Right kidney (tissue), 1 donor: Measurements from ENCODE around the gene XYLT2.
"Not testable (repeated sequence)": the region's sequence is repeated elsewhere in the genome, so short reads cannot be mapped to it uniquely, and the experiment has no call there.

ENCODE experiments used
- DNase-seq: peaks from one replicate; pipeline ENCODE4 v3.0.0-alpha.2; 2016

XYLT2 gene

DNA sequence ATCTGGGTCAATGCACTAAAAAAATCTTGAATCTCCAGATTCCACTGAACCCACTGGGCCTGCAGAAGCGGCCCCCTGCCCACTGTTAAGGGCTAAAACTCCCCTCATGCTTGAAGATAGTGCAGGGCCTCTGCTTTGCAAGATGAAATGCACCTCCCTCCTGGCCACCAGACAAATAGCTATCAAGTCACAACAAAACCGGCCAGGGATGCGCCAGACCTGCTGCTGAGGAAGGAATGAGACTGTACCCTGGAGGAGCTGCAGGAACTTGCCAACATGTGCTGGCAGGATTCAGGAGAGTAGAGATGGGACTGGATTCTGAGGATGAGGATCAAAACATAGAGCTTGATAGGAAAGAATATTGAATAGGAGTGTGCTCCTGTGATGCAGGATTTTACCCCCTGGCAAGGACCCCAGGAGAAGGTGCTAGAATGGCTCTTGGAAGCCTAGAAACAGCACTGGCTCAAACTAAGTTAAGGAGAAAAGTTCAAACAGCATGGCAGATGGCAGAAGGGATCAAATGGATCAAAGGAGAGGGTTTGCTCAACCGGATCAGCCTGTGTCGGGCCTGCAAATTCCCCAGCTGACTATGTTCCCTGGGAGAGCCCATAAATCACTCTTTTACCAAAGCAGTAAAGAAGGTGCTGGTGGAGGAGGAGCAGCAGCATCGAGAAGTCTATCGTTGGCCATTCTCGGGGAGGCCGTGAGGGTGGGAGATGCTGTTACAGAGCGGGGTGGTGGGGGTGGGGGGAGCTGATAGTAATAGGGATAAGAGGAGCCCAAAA, 27.2 kb upstream of the XYLT2 start:
- peak; percentile 67 for DNase-seq

DNA sequence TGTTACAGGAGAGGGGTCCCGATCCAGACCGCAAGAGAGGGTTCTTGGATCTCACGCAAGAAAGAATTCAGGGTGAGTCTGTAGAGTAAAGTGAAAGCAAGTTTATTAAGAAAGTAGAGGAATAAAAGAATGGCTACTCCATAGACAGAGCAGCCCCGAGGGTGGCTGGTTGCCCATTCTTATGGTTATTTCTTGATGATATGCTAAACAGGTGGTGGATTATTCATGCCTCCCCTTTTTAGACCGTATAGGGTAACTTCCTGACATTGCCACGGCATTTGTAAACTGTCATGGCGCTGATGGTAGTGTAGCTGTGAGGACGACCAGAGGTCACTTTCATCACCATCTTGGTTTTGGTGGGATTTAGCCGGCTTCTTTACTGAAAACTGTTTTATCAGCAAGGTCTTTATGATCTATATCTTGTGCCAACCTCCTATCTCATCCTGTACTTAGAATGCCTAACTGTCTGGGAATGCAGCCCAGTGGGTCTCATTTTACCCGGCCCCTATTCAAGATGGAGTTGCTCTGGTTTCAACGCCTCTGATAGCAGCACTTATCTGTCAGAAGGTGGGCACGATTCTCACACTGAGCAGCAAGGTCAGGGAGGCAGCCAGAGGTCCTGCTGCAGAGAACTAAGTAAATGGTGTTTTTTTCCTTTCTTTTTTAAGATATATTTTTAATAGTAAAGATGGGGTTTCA, 26.5 kb upstream of the XYLT2 start:
- DNase-seq = peak; percentile 31

DNA sequence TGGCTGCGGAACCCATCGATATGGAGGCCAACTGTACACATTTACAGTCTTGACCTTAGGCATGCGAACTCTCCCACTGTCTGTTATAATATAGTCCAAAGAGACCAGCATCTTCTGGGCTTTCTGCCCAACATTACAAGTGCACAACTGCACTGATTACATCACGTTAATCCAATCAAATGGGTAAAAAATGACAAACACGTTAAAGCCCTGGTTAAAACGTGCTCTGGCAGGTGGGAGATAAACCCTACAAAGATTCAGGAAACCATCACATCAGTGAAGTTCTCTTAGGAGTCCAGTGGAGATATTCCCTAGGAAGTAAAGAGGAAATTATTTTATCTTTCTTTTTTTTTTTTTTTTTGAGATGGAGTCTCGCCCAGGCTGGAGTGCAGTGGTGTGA, 23.7 kb upstream of the XYLT2 start:
- no peak for DNase-seq

DNA sequence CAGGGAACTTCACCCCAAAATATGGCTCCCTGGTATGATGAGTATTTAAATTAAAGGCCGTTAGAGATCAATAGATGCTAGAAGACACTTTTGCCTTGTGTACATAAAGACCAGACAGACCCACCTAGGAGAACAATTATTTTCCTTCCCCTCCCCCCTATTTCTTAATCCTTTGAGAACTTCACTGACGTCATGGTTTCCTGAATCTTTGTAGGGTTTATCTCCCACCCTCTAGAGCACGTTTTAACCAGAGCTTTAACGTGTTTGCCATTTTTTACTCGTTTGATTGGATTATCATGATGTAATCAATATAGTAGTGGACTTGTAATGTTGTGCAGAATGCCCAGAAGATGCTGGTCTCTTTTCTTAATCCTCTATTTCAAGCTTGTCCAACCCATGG, 22.9 kb upstream of the XYLT2 start:
- DNase-seq = no peak

DNA sequence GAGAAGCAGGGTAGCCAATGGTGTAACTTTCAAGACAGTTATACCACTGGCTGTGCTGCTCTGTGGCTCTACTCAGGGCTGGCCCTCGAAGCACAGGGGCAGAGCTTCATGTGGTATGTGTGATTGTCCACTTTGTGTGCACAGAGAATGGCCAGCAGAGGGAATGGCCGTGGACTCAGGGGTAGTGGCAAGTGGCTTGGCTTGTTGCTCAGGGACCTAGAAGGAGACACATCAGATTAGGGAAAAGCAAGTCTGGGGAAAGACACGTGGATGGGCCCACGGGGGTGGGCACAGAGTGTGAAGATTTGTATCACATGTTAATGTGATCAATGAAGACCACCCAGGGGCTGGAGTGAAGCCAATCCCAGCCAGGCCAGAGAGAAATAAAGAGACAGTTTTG, 20.0 kb upstream of the XYLT2 start:
- no peak for DNase-seq

DNA sequence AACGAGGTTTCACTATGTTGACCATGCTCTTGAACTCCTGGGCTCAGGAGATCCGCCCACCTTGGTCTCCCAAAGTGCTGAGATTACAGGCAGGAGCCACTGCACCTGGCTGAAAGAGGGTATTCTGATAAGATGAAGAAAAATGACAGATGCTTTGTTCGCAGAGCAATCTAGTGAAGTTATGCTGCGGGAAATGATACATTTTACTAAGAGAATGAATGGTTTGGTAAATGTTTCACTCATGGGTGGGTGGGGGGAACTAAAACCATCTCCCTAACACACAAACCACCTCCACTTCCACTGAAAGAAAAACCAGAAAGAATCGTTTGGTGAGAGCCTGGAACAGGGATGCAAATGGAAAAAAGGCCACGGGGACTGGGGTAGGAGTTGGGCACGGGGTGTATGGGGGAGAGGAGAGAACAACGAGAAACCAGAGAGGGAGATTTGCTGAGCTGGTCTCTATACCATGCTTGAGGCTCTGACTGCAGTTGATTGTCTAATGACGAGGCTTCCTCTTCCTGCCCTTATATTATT, 19.0 kb upstream of the XYLT2 start:
- DNase-seq = no peak

DNA sequence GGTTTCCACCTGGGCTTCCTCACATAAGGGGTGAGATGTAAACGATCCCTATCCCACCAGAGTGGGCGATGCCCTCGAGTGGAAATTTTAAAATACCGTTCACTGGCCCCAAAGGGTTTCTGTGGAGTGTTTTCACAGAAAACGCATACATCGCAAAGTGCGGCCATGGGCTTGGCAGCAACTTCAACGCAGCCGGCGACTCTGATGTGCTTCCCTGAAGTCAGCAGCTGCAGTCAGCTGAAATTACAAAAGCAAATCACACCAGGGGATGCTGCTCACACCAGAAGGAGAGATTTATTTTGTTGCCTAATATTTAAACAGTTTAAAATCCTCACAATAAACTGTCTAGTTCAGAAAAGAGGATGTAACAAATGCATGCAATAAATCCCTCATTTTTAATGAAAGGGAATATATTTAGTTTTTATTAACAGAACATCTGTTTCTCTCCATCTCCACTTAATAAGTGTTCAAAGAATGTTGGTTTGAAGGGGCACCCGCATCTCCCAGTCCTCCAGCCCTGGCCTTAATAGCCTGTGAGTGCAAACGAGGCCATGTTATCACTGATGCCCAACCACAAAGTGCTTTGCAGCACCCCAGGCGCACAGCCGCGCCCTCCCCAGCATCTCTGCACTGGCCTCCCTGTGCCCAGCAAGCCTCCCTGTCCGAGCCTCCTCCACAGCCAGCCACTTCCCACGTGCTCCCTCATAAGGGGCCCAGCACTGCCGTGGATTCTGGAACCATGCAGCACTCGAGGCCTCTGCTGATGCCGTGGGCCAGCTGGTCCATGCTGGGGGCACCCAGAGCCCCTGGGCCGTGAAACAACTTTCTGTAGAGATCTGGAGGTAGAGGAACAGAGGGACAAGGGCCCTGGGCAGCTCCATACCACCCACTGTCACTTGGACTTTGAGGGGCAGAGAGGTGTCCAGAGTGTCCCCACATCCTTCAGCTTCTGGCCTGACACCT, 17.3 kb upstream of the XYLT2 start:
- DNase-seq = peak; percentile 45

DNA sequence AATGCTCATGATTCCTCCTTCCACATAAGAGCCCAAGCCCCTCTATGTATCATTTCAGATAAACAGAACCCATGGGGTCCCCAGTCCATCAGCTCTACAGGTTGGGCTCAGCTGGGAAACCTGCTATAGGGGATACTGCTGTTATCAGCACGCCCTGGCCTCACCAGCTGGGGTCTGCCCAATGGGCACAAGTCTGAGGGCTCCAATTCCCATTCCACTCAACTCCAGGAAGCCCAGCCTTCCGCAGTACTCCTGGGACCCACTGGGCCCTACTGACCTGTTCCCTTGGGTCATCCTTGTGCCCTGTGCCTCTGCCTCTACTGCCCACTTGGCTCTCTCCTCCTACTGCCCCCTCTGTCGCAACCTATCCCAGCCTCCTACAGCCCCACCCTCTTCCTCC, 16.2 kb upstream of the XYLT2 start:
- DNase-seq = no peak

DNA sequence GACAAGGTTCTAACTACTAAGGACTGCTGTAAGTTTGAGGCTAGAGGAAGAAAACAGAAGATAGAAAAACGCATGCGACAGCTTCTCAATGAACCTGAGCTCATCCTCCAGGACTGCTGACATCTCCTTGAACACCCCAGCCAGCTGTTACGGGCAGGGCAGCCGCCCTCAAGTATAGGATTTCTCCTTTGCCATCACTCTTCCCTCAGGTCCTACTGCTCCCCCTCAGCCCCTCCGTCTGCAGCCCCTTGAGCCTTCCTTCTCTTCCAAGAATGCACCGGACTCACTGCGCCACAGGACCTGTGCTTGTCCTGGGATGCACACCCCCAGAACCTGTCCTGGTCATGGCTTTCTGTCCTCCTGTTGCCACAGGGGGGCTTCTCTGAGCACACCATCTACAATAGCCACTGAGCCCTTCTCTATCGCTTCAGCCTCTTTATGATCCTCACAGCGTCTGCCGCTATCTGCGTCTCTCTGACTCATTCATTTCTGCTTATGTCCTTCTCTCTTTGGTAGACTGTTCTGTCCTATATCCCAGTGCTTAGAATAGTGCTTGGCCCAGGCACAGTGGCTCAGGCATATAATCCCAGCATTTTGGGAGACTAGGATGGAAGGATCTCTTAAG, 15.7 kb upstream of the XYLT2 start:
- no peak for DNase-seq

DNA sequence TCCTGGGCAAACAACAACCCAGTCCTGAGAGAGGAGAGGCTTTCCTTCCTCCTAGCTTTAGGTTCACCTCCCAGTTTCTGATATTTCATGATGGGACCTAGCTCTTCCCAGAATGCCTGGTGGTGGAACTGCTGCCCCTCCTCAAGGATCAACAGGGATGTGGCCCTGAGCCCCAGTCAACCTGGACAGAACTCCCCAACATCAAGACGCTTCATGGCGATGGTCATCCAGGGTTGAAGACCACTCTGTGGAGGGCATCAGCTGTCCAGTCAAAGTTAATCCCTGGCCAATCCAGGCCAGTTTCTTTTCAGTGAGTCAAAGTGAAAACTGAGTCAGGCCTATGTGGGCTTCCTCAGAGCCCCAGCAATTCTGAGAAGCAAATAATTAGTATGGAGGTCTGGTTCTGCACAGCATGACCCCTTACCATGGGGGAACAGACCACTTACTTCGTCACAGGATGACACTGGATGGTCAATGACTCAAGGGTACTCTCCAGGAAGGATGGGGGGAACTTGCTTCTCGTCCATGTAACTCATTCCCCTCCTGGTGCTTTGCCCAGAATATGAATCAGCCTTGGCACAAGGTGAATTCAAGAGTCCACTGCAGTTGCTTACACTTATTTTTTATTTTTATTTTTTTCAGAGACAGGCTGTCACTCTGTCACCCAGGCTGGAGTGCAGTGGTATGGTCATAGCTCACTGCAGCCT, 14.7 kb upstream of the XYLT2 start:
- DNase-seq = no peak

DNA sequence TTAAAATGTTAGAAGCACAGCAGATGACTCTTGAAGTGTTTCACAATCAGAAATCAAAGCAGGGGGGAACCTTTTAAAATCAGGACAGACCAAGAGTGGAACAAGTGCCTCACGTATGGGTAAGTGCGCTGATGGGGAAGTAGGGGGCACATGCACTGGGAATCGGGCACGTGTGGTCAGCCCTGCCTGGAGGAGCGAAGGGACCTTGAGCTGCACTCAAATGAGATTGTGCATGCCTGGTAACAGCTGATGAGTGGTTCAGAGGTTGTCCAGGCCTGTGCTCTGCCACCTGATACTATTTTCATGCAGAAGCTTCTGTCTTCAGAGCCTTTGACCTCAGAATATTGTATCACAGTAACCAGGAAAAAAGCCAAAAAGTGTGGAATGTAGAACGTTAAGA, 13.7 kb upstream of the XYLT2 start:
- no peak for DNase-seq

DNA sequence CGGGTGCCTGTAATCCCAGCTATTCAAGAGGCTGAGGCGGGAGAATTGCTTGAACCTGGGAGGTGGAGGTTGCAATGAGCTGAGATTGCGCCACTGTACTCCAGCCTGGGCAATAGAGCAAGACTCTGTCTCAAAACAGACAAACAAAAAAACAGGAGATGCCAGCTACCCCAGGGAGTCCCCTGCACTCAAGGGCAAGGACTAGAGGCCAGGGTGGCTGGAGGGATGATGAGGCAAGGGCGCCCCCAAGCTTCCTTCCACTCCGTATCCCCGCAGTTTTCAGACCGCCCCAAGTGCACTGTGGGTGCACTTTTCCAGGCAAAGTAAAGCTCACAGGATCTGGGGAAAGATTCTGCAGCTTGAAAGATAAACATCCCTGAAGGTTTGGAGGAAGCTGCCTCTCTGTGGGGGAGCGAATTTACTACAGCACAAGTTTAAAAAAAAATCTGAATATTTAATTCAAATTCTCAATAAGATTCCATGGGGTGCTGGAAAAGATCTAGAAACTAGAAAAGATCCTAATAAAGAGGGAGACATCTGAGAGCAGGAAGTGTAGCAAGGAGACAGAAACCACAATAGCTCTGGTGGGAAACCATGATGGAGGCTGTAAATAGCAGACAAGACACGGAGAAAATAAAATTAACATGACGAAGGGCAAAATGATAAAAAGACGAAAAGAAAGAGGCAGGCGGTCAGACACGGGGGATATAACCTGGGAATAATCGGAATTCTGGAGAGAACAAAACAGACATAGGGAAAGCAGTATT, 12.5 kb upstream of the XYLT2 start:
- not testable (repeated sequence) for DNase-seq

DNA sequence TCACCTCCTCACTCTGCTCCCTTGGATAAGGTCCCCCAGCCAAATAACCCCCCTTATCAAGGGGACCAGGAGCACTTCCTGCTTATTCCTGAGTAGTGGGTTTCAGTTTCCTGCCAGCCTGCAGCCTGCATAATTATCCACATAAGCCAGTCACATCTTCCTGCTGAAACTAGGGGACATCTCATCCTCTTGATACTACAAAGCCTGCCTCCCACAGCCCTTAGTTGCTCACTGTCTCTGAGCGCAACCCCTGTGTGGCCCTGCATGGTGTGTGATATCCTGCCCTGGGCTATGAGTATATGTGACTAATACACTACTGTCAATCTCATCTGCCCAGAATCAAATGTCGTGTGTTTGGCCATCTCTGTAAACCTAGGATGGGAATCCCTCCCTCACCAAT, 8.0 kb upstream of the XYLT2 start:
- no peak for DNase-seq

DNA sequence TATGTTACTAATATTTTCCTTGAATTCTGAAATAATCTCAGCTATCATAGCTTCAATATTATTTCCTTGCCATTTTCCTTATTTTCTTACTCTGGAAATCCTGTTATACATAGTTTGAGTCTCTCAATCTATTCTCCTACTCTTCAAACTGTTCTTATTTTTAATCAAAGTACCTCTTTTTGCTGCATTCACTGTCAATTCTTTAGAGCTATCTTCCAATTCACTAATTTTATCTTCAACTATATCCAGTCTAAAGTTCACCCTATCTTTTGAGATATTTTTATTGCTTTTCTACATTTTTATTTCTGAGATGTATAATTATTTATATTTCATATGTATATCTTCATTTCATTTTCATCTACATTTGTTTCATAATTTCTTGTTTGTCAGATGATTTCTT, 7.3 kb upstream of the XYLT2 start:
- DNase-seq = no peak

DNA sequence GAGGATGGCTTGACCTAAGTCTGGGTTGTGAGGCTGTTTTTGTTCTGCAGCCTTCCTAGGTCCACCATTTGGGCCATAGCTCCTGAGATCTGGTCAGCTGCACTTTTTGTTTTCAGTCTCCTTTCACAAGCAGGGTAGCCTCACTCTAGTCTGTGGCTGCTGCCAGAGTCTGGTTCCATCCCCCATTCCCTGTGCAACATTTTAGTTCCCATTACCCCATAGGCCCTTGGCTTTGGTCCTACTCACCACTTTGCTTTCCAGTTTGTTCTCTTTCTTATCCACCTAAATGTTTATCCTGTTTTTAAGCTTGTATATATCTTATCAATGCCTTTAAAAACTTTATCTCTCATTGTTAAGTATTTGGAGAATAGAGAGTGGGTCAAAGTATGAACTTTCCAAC, 6.5 kb upstream of the XYLT2 start:
- no peak for DNase-seq

DNA sequence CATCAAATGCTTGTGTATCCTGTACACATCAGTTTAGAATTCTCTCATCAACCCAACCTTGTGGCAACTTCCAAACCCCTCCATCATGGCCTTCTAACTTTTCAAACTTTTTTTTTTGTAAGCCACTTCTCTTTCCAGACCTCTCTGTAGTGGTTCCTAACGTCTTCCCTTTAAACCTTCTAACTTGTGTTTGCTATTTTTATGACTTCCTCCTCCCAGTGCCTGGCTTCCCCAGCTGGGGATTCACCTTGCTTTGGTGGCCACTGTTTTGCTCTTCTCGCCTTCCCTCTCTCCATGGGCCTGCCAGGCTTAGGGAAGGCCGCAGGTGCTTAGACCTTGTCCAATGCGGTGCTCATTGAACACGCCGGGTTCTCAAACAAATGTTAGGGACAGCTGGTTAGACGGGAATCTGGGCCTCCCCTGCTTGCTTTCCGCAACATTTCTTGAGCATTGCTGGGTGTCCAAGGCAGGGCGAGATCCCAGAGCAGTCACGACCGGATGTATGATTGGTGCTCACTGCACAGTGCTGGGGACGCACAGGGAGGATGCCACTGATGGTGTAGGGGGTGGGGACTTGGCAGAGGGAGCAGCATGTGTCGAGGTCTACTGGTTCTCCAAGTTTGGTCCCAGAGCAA, 1.1 kb upstream of the XYLT2 start:
- no peak for DNase-seq

DNA sequence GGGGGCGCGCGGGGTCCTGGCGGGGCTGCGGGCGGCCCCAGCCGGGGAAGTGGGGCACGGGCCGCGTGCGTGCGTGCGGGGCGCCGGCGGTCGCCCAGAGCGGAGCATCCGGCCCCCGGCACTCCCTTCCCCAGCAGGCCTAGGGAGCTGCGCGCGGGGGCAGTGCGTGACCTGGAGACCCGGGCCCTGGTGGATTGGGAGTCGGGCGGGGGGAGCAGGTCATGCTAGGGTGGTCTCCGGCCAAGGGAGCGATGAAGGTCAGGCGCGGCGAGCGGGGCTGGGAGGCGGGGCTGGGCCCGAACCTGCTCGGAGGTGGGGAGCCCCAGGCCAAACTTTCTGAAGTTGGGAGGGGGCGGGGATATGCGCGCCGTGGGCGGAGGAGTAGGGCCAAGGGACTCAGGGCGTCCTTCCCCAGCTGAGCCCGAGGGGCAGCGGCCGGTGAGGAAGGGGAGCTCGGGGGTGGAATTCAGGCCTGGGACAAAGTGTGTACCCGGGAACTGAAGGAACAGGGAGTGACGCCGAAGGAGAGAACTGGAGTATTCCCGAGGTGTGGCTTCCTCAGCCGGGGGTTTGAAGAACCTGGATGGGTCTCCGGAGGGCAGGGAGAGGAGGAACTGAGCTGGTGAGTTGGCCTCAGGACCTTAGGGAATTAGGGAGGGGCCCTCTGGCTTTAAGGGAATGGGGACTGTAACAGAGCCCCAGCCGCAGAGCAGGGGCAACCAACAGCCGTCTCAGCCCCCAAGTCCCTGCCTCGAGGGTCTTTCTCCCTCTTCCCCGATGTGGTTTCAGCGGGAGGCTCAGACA, 589 bp downstream of the XYLT2 start:
- peak; percentile 75 for DNase-seq

DNA sequence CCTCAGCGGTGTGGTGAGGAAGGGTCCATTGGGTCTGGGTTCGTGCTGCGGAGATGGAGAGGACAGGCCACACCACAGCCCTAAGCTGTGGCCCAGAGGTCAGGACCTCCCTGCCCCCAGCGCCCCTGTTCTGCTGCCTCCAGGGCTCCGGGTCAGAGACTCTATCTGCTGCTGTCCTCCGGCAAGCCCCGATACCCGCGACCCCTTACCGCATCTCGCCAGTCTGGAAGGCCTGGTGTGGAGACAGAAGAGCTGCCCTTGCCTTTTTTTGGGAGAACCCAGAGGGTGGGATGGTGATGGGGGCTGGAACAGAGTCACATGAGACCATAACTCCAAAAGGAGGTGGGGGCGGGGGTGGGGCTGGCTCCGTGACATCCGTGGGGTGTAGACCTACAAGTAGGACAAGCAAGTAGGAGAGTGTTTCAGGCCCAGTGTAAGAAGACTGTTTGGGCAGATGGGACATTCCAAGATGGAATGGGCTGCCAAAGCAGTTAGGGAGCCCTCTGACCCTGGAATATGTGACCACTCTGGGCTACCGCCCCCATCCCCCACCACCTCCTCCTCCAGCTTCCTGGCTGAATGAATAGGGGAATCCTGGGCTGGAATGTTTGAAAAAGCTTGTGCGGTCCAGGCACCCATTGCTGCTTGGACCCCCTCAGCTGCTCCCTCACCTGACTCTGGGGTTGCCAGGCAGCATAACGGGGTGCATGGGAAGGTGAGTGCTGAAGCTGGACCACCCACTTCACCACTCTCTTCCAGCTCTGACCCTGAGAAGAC, 1.4 kb downstream of the XYLT2 start:
- no peak for DNase-seq

DNA sequence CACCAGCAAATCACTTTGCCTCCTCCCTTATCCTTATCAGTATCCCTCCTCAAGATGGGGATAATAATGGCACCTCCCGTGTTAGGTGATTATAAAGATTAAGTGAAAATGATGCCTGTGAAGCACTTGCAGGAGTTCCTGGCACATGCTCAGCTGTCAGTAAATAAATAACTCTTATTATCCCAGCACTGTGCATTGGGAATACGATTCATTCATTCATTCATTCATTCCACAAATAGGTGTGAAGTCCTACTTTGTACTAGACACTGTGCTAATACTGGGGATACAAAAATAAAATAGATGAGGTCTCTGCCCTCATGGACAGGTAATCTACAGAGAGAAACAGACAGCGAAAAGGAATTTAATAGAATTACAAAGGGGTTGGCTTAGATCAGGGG, 2.0 kb downstream of the XYLT2 start:
- no peak for DNase-seq
